ENCODE results near the gene SHB. TPM values are rescaled to one million over a fixed set of nuclear protein-coding genes. Genes with fewer than 3 reads are reported as not detected.

Gene SHB
- polyA plus RNA-seq, 1 donor (not counting 4 experiments of a cell fraction or from before 2014, with no cell fraction given) = 10.9 TPM

- no peak overlapping the region for H3K27ac ChIP-seq (ENCODE audit: control insufficient read depth, insufficient read depth, low read length)
- H3K27me3 ChIP-seq (ENCODE audit: control insufficient read depth, extremely low read depth, insufficient read depth, low read length) = no peaks in the 10 kb centered on the region
- H3K36me3 ChIP-seq (ENCODE audit: control insufficient read depth in 2 of 2, extremely low read depth in 1 of 2, insufficient read depth in 2 of 2, low read length in 2 of 2) = peaks cover 17 to 19% of the 10 kb centered on the region in 2 experiments
- peaks cover 33% of the 10 kb centered on the region for H3K4me1 ChIP-seq (ENCODE audit: control insufficient read depth, extremely low read depth, insufficient read depth, low read length)
- no peak overlapping the region for H3K9ac ChIP-seq (ENCODE audit: control insufficient read depth, extremely low read depth, insufficient read depth, low read length)
- H3K4me2 ChIP-seq (ENCODE audit: control insufficient read depth, extremely low read depth, insufficient read depth, low read depth, low read length) = no peak overlapping the region
- dilution Hi-C loops (cut with MboI; ENCODE audit: extremely low pct_ligation_motif_present, low sequenced_read_pairs) = no loop called here
- no peak for FAIRE-seq
- no peak for DNase-seq (ENCODE audit: low read depth, low spot score)
- no peaks in the 10 kb centered on the region for H4K20me1 ChIP-seq (ENCODE audit: control insufficient read depth, extremely low read depth, insufficient read depth, low read length)
- H3K9me3 ChIP-seq (ENCODE audit: control insufficient read depth, low read depth, low read length) = no peaks in the 10 kb centered on the region
- H3K9me1 ChIP-seq (ENCODE audit: control insufficient read depth, extremely low read depth, insufficient read depth, low read length) = no peaks in the 10 kb centered on the region
- no peak overlapping the region for H3K4me3 ChIP-seq (ENCODE audit: control insufficient read depth in 2 of 3, extremely low read depth in 1 of 3, insufficient read depth in 2 of 3, low read depth in 1 of 3, low read length in 3 of 3)
- no peak overlapping the region for H2AFZ ChIP-seq (ENCODE audit: control insufficient read depth, low read length)
- TF ChIP-seq EZH2 (IDR thresholded peaks at IDR 0.05; ENCODE audit: low read length) (no peak), CTCF (optimal IDR thresholded peaks at IDR 0.05 in 1 of 3, IDR thresholded peaks at IDR 0.05 in 1 of 3, conservative IDR thresholded peaks at IDR 0.05 in 1 of 3; ENCODE audit: extremely low read depth in 1 of 3, insufficient read depth in 2 of 3, low read length in 3 of 3) (no peak)
- peaks cover 10% of the 10 kb centered on the region for H3K79me2 ChIP-seq (ENCODE audit: control insufficient read depth, insufficient read depth, low read length)
Observed at GRCh38 chr9:37919246-37919955, 149.6 kb downstream of the SHB start.

GRCh38 chr9:37918665-37919170, 150.3 kb downstream of the SHB start:
- Histone ChIP-seq H3K27me3 (ENCODE audit: control insufficient read depth, extremely low read depth, insufficient read depth, low read length) (no peaks in the 10 kb centered on the region), H2AFZ (ENCODE audit: control insufficient read depth, low read length) (no peak overlapping the region), H3K79me2 (ENCODE audit: control insufficient read depth, insufficient read depth, low read length) (peaks cover 8% of the 10 kb centered on the region), H3K4me2 (ENCODE audit: control insufficient read depth, extremely low read depth, insufficient read depth, low read depth, low read length) (no peak overlapping the region), H3K9ac (ENCODE audit: control insufficient read depth, extremely low read depth, insufficient read depth, low read length) (no peak overlapping the region), H3K4me1 (ENCODE audit: control insufficient read depth, extremely low read depth, insufficient read depth, low read length) (peaks cover 34% of the 10 kb centered on the region), H4K20me1 (ENCODE audit: control insufficient read depth, extremely low read depth, insufficient read depth, low read length) (no peaks in the 10 kb centered on the region), H3K36me3 (ENCODE audit: control insufficient read depth in 2 of 2, extremely low read depth in 1 of 2, insufficient read depth in 2 of 2, low read length in 2 of 2) (peaks cover 17 to 19% of the 10 kb centered on the region in 2 experiments), H3K9me1 (ENCODE audit: control insufficient read depth, extremely low read depth, insufficient read depth, low read length) (no peaks in the 10 kb centered on the region), H3K9me3 (ENCODE audit: control insufficient read depth, low read depth, low read length) (no peaks in the 10 kb centered on the region), H3K27ac (ENCODE audit: control insufficient read depth, insufficient read depth, low read length) (no peak overlapping the region), H3K4me3 (ENCODE audit: control insufficient read depth in 2 of 3, extremely low read depth in 1 of 3, insufficient read depth in 2 of 3, low read depth in 1 of 3, low read length in 3 of 3) (no peak overlapping the region)
- TF ChIP-seq EZH2 (IDR thresholded peaks at IDR 0.05; ENCODE audit: low read length) (no peak), CTCF (optimal IDR thresholded peaks at IDR 0.05 in 1 of 3, IDR thresholded peaks at IDR 0.05 in 1 of 3, conservative IDR thresholded peaks at IDR 0.05 in 1 of 3; ENCODE audit: extremely low read depth in 1 of 3, insufficient read depth in 2 of 3, low read length in 3 of 3) (no peak)
- DNase-seq (ENCODE audit: low read depth, low spot score) (no peak), FAIRE-seq (no peak)
- dilution Hi-C loops (cut with MboI; ENCODE audit: extremely low pct_ligation_motif_present, low sequenced_read_pairs) = no loop called here
